Measurements from ENCODE around the gene SPATA12. TPM values are rescaled to one million over a fixed set of nuclear protein-coding genes. Genes with fewer than 3 reads are reported as not detected.
"Not testable (repeated sequence)": the region's sequence is repeated elsewhere in the genome, so short reads cannot be mapped to it uniquely, and the experiment has no call there.

SPATA12 gene
- total and polyA plus RNA-seq, 7 experiments from 2014 or later, result not detected

DNA sequence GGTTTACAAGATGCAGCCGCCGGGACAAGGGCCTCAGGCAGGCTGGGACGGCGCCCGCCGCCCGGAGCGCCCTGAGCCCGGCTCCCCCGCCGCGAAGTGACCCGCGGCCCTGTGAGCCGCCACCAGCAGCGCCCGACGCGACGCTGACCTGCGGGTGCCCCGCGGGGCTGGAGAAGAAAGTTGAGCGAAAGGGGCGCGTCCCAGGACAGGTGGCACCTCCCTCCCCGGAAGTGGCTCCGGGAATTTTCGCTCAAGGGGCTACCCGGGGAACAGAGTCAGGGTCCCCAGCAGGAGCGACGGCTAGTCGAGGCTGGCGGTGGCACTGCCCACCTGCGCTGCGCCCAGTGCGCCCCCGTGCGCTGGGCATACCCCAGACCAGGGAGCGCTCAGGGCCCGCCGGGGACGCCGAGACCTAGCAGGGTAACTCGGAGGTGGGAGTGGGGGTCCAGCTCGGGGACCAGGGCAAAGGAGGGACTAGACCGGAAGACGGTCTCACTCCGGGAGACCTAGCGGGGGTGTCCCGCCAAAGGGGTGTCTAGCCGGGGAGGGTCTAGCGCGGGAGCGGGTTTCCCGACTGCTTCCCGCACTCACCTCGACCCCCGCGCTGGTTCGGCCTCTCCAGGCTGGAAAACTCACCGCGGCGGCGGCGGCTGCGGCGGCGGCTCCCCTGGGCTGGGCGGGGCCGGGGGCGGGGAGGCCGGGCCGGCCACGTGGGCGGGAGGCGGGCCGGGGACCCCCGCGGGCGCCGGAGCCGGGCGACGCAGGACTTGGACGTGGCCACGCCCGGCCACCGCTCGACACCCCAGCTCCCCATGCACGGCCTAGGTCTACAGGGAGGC lies 18.4 kb downstream of the SPATA12 start:
- peaks cover 0 to 2% (median 0%) of the 10 kb centered on the region in 11 donors for H3K9me3 Mint-ChIP-seq
- ATAC-seq (peak; percentile 37), DNase-seq (peak in 3 of 9 donors; percentile 1 to 33 (median 11))
- Histone ChIP-seq H3K36me3 (ENCODE audit: control insufficient read depth in 2 of 3, insufficient read depth in 3 of 3, low read length in 3 of 3) (no peaks in the 10 kb centered on the region), H3K4me3 (ENCODE audit: low read length) (peak overlapping the region; percentile 58), H3K27ac (ENCODE audit: low read depth, low read length) (no peak overlapping the region), H3K4me1 (ENCODE audit: control insufficient read depth in 2 of 2, insufficient read depth in 2 of 2, low read length in 2 of 2) (peaks cover 0 to 4% of the 10 kb centered on the region in 2 donors), H3K9me3 (ENCODE audit: control insufficient read depth in 2 of 3, low read length in 3 of 3) (no peaks in the 10 kb centered on the region), H3K27me3 (ENCODE audit: control insufficient read depth in 2 of 2, insufficient read depth in 2 of 2, low read length in 2 of 2) (peaks cover 9 to 14% of the 10 kb centered on the region in 2 donors)
- intact Hi-C loops (cut with micrococcal nuclease), result loop anchor here in 1 of 2 donors (10.0 kb wide), 1 partner anchor 844 kb away; no protein-coding TSS in a partner anchor
- ChIA-PET POLR2A (no interaction called here), CTCF (no interaction called here)
- H3K36me3 Mint-ChIP-seq, result peaks cover 0 to 4% (median 0%) of the 10 kb centered on the region in 5 donors
- peak overlapping the region in 9 of 10 donors; percentile 69 to 83 (median 77) for H3K4me3 Mint-ChIP-seq
- H3K27me3 Mint-ChIP-seq, result peaks cover 54 to 68% (median 56%) of the 10 kb centered on the region in 5 donors
- H3K27ac Mint-ChIP-seq, result no peak overlapping the region
- peaks cover 0 to 10% (median 8%) of the 10 kb centered on the region in 7 donors for H3K4me1 Mint-ChIP-seq

- intact Hi-C loops (cut with micrococcal nuclease), result loop anchor here in 1 of 2 donors (10.0 kb wide), 1 partner anchor 845 kb away; no protein-coding TSS in a partner anchor
- ATAC-seq (no peak), DNase-seq (no peak)
- peaks cover 0 to 2% (median 0%) of the 10 kb centered on the region in 11 donors for H3K9me3 Mint-ChIP-seq
- Histone ChIP-seq H3K4me1 (ENCODE audit: control insufficient read depth in 2 of 2, insufficient read depth in 2 of 2, low read length in 2 of 2) (peaks cover 0 to 4% of the 10 kb centered on the region in 2 donors), H3K27me3 (ENCODE audit: control insufficient read depth in 2 of 2, insufficient read depth in 2 of 2, low read length in 2 of 2) (peaks cover 9 to 14% of the 10 kb centered on the region in 2 donors), H3K4me3 (ENCODE audit: low read length) (no peak overlapping the region), H3K27ac (ENCODE audit: low read depth, low read length) (no peak overlapping the region), H3K36me3 (ENCODE audit: control insufficient read depth in 2 of 3, insufficient read depth in 3 of 3, low read length in 3 of 3) (no peaks in the 10 kb centered on the region), H3K9me3 (ENCODE audit: control insufficient read depth in 2 of 3, low read length in 3 of 3) (no peaks in the 10 kb centered on the region)
- H3K27ac Mint-ChIP-seq, result no peak overlapping the region
- ChIA-PET POLR2A (no interaction called here), CTCF (no interaction called here)
- peak overlapping the region in 8 of 10 donors; percentile 33 to 76 (median 68) for H3K4me3 Mint-ChIP-seq
- peaks cover 48 to 63% (median 50%) of the 10 kb centered on the region in 5 donors for H3K27me3 Mint-ChIP-seq
- H3K36me3 Mint-ChIP-seq, result peaks cover 0 to 4% (median 0%) of the 10 kb centered on the region in 5 donors
- H3K4me1 Mint-ChIP-seq, result peaks cover 0 to 10% (median 8%) of the 10 kb centered on the region in 7 donors
Observed at GRCh38 chr3:57079474-57079831, 19.0 kb downstream of the SPATA12 start.

DNA sequence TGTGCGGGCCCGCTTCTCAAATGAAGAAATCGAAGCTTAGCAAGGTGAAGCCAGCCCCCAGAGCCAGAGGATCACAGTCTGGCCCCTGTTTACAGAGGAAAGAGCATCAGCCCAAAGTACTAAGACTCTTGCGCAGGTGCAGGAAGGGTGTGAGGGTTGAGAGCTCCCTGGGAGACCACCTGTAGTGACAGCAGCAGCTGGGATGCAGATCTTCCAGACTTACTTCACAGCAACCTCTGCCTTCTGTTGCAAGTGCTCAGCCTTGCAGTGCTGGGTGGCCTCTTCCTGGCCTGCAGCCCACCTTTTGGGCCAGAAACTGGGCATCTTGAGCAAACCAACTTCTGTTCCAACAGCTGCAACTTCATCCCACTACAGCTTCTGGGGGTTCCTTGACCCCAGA lies 19.7 kb downstream of the SPATA12 start:
- Mint-ChIP-seq H3K27me3 (peaks cover 41 to 60% (median 43%) of the 10 kb centered on the region in 5 donors), H3K36me3 (peaks cover 0 to 1% (median 0%) of the 10 kb centered on the region in 5 donors), H3K9me3 (peaks cover 0 to under 1% (median 0%) of the 10 kb centered on the region in 11 donors), H3K27ac (no peak overlapping the region), H3K4me1 (peaks cover 0 to 10% (median 8%) of the 10 kb centered on the region in 7 donors), H3K4me3 (peak overlapping the region; percentile 33 to 78 (median 68))
- intact Hi-C loops (cut with micrococcal nuclease), result no loop called here
- no peaks in the 10 kb centered on the region for H3K9me3 ChIP-seq (ENCODE audit: control insufficient read depth in 2 of 3, low read length in 3 of 3)
- H3K36me3 ChIP-seq (ENCODE audit: control insufficient read depth in 2 of 3, insufficient read depth in 3 of 3, low read length in 3 of 3), result no peaks in the 10 kb centered on the region
- no peak overlapping the region for H3K27ac ChIP-seq (ENCODE audit: low read depth, low read length)
- ChIA-PET POLR2A (no interaction called here), CTCF (no interaction called here)
- peaks cover 9 to 14% of the 10 kb centered on the region in 2 donors for H3K27me3 ChIP-seq (ENCODE audit: control insufficient read depth in 2 of 2, insufficient read depth in 2 of 2, low read length in 2 of 2)
- ATAC-seq, result no peak
- DNase-seq, result no peak
- H3K4me1 ChIP-seq (ENCODE audit: control insufficient read depth in 2 of 2, insufficient read depth in 2 of 2, low read length in 2 of 2), result peaks cover 0 to 4% of the 10 kb centered on the region in 2 donors
- no peak overlapping the region for H3K4me3 ChIP-seq (ENCODE audit: low read length)

DNA sequence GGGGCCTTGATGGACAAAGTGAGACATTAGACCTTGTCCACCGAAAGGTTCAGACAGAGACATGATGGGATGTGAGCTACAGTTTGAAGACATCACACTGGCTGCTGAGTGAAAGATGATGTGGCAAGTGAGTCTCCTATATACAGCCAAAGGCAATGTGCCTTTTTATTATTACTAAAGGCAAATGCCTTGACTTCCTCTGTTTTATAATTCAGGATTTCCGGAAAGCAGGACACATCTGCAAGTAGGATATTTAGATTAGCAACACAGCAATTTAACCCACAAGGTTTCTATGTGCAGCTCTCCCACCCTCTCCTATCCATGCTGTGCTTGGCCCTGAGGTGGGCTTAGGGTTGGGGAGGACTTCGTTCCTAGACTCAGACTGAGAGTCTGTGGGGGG lies 20.7 kb downstream of the SPATA12 start:
- intact Hi-C loops (cut with micrococcal nuclease), result no loop called here
- ChIA-PET CTCF (no interaction called here), POLR2A (no interaction called here)
- ATAC-seq (no peak), DNase-seq (no peak)
- no peak overlapping the region for H3K4me3 Mint-ChIP-seq
- Histone ChIP-seq H3K4me1 (ENCODE audit: control insufficient read depth in 2 of 2, insufficient read depth in 2 of 2, low read length in 2 of 2) (peaks cover 0 to 4% of the 10 kb centered on the region in 2 donors), H3K9me3 (ENCODE audit: control insufficient read depth in 2 of 3, low read length in 3 of 3) (no peaks in the 10 kb centered on the region), H3K27me3 (ENCODE audit: control insufficient read depth in 2 of 2, insufficient read depth in 2 of 2, low read length in 2 of 2) (peaks cover 9 to 14% of the 10 kb centered on the region in 2 donors), H3K4me3 (ENCODE audit: low read length) (no peak overlapping the region), H3K27ac (ENCODE audit: low read depth, low read length) (no peak overlapping the region), H3K36me3 (ENCODE audit: control insufficient read depth in 2 of 3, insufficient read depth in 3 of 3, low read length in 3 of 3) (no peaks in the 10 kb centered on the region)
- no peaks in the 10 kb centered on the region for H3K9me3 Mint-ChIP-seq
- no peak overlapping the region for H3K27ac Mint-ChIP-seq
- peaks cover 31 to 54% (median 33%) of the 10 kb centered on the region in 5 donors for H3K27me3 Mint-ChIP-seq
- H3K4me1 Mint-ChIP-seq, result peaks cover 0 to 10% (median 8%) of the 10 kb centered on the region in 7 donors
- no peaks in the 10 kb centered on the region for H3K36me3 Mint-ChIP-seq

DNA sequence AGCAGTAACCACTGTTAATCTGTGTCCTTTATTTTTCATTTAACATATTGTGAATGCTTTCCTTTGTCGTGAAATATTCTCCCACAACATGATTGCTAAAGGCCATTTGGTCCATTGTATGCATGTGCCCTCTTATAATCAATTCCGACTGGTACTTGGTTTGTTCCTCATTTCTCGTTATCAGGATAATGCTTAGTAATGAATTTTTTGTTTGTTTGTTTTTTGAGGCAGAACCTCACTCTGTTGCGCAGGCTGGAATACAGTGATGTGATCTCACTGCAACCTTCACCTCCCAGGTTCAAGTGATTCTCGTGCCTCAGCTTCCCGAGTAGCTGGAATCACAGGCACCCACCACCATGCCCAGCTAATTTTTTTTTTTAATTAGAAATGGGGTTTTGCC lies 22.0 kb downstream of the SPATA12 start:
- H3K27ac Mint-ChIP-seq, result no peak overlapping the region
- intact Hi-C loops (cut with micrococcal nuclease), result no loop called here
- no peak overlapping the region for H3K4me3 ChIP-seq (ENCODE audit: low read length)
- peaks cover 4 to 10% of the 10 kb centered on the region in 2 donors for H3K27me3 ChIP-seq (ENCODE audit: control insufficient read depth in 2 of 2, insufficient read depth in 2 of 2, low read length in 2 of 2)
- CTCF ChIA-PET, result no interaction called here
- H3K9me3 Mint-ChIP-seq, result no peaks in the 10 kb centered on the region
- ATAC-seq, result no peak
- H3K4me1 ChIP-seq (ENCODE audit: control insufficient read depth in 2 of 2, insufficient read depth in 2 of 2, low read length in 2 of 2), result peaks cover 0 to 4% of the 10 kb centered on the region in 2 donors
- DNase-seq, result no peak
- H3K27ac ChIP-seq (ENCODE audit: low read depth, low read length), result no peak overlapping the region
- peaks cover 18 to 46% (median 20%) of the 10 kb centered on the region in 5 donors for H3K27me3 Mint-ChIP-seq
- no peaks in the 10 kb centered on the region for H3K9me3 ChIP-seq (ENCODE audit: control insufficient read depth in 2 of 3, low read length in 3 of 3)
- H3K4me1 Mint-ChIP-seq, result peaks cover 0 to 10% (median 7%) of the 10 kb centered on the region in 7 donors
- POLR2A ChIA-PET, result interaction anchor here (1.0 kb wide), 1 partner anchor 13 kb away, joined by 3 read pairs; no protein-coding TSS in a partner anchor
- no peaks in the 10 kb centered on the region for H3K36me3 Mint-ChIP-seq
- no peak overlapping the region for H3K4me3 Mint-ChIP-seq
- no peaks in the 10 kb centered on the region for H3K36me3 ChIP-seq (ENCODE audit: control insufficient read depth in 2 of 3, insufficient read depth in 3 of 3, low read length in 3 of 3)

- intact Hi-C loops (cut with micrococcal nuclease); H3K4me1 ChIP-seq (ENCODE audit: control insufficient read depth in 2 of 2, insufficient read depth in 2 of 2, low read length in 2 of 2); POLR2A ChIA-PET; ATAC-seq; H3K4me3 Mint-ChIP-seq; H3K9me3 ChIP-seq (ENCODE audit: control insufficient read depth in 2 of 3, low read length in 3 of 3); H3K4me1 Mint-ChIP-seq; H3K36me3 ChIP-seq (ENCODE audit: control insufficient read depth in 2 of 3, insufficient read depth in 3 of 3, low read length in 3 of 3); H3K27ac Mint-ChIP-seq; H3K4me3 ChIP-seq (ENCODE audit: low read length); H3K36me3 Mint-ChIP-seq; H3K27ac ChIP-seq (ENCODE audit: low read depth, low read length); H3K27me3 ChIP-seq (ENCODE audit: control insufficient read depth in 2 of 2, insufficient read depth in 2 of 2, low read length in 2 of 2); H3K9me3 Mint-ChIP-seq; DNase-seq: not testable (repeated sequence)
- H3K27me3 Mint-ChIP-seq, result peaks cover 10 to 37% (median 12%) of the 10 kb centered on the region in 5 donors
- CTCF ChIA-PET, result interaction anchor here (0.6 kb wide), 1 partner anchor 35 kb away, joined by 3 read pairs; no protein-coding TSS in a partner anchor
Observed at GRCh38 chr3:57083266-57083995, 23.0 kb downstream of the SPATA12 start.
